OCI-LY1 (cell line): Measurements from ENCODE around the gene CC2D2A.

Experiments used
- CTCF ChIP-seq: fragments of 200-600 bp; sonication (generic), shearing (Covaris generic); IDR thresholded peaks from 2 replicates; pipeline ENCODE4 v1.5.1; 2017; ENCODE audit warnings: mild to moderate bottlenecking, antibody characterized with exemption, low read length, moderate library complexity, mixed read lengths
- EZH2 ChIP-seq: fragments of 200-600 bp; sonication (generic), shearing (Covaris generic); IDR thresholded peaks from 2 replicates; pipeline ENCODE4 v1.8.0; 2017; ENCODE audit warnings: borderline replicate concordance, mixed run types, mild to moderate bottlenecking, antibody characterized with exemption, low read length, moderate library complexity, mixed read lengths

- TF ChIP-seq CTCF (no peak), EZH2 (no peak)
These were observed 74.0 kb downstream of the CC2D2A start for GRCh38 chr4:15543537-15544247.
